Measurements from ENCODE around the gene SERPINB6. TPM values are rescaled to one million over a fixed set of nuclear protein-coding genes. Genes with fewer than 3 reads are reported as not detected.
"Not testable (repeated sequence)": the region's sequence is repeated elsewhere in the genome, so short reads cannot be mapped to it uniquely, and the experiment has no call there.

Gene SERPINB6
- total RNA-seq, 1 experiment from 2014 or later, result 131 TPM

DNA sequence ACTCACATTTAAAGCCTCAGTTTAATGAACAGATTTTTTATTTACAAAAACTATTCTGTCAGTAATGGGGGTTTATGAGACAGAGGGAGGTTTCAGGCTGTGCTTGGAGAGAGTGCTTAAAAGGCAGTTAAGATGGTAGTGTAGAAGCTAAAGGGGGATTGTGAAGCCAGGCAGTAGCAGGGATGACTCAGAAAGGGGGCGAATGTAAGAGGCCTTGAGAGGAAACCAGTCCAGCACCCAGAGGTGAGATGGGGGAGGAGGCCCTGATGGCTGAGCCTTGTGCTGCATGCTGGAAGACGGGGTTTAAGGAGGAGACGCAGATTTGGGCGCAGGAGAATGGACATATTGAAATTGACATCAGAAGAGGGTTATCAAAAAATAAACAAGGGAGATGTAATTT, 61.6 kb downstream of the SERPINB6 start:
- POLR2A ChIA-PET, result no interaction called here
- Histone ChIP-seq H3K36me3 (ENCODE audit: control insufficient read depth, insufficient read depth, low read length) (no peaks in the 10 kb centered on the region), H3K27ac (ENCODE audit: low read length) (no peak overlapping the region), H3K4me3 (ENCODE audit: low read depth in 2 of 2, low read length in 2 of 2) (no peak overlapping the region), H3K4me1 (ENCODE audit: control insufficient read depth, insufficient read depth, low read length) (no peaks in the 10 kb centered on the region), H3K27me3 (ENCODE audit: control insufficient read depth, insufficient read depth, low read length) (no peaks in the 10 kb centered on the region), H3K9me3 (ENCODE audit: control insufficient read depth, insufficient read depth, low read depth, low read length) (no peaks in the 10 kb centered on the region)
- CTCF ChIA-PET, result no interaction called here
- in situ Hi-C loops (cut with HindIII; ENCODE audit: low pct_unique_long_range_greater_than_20kb, low sequenced_read_pairs) (no loop called here), intact Hi-C loops (cut with micrococcal nuclease; ENCODE audit: unreplicated experiment) (no loop called here)
- BruUV-seq (replicated peaks), result no TSS peak
- no peak for DNase-seq (ENCODE audit: low read depth, low spot score)
- TF ChIP-seq POLR2AphosphoS5 (IDR thresholded peaks at IDR 0.05; ENCODE audit: low read depth, low read length), result no peak
- no peak for TF ChIP-seq TCF7L2 (IDR thresholded peaks at IDR 0.05; ENCODE audit: low read depth, low read length)
- TF ChIP-seq SIN3A (IDR thresholded peaks at IDR 0.05; ENCODE audit: borderline replicate concordance, insufficient read depth, low read depth, low read length), result no peak
- TF ChIP-seq, protein P1, sequence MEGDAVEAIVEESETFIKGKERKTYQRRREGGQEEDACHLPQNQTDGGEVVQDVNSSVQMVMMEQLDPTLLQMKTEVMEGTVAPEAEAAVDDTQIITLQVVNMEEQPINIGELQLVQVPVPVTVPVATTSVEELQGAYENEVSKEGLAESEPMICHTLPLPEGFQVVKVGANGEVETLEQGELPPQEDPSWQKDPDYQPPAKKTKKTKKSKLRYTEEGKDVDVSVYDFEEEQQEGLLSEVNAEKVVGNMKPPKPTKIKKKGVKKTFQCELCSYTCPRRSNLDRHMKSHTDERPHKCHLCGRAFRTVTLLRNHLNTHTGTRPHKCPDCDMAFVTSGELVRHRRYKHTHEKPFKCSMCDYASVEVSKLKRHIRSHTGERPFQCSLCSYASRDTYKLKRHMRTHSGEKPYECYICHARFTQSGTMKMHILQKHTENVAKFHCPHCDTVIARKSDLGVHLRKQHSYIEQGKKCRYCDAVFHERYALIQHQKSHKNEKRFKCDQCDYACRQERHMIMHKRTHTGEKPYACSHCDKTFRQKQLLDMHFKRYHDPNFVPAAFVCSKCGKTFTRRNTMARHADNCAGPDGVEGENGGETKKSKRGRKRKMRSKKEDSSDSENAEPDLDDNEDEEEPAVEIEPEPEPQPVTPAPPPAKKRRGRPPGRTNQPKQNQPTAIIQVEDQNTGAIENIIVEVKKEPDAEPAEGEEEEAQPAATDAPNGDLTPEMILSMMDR (IDR thresholded peaks at IDR 0.05), result no peak
- TF ChIP-seq, protein P2, sequence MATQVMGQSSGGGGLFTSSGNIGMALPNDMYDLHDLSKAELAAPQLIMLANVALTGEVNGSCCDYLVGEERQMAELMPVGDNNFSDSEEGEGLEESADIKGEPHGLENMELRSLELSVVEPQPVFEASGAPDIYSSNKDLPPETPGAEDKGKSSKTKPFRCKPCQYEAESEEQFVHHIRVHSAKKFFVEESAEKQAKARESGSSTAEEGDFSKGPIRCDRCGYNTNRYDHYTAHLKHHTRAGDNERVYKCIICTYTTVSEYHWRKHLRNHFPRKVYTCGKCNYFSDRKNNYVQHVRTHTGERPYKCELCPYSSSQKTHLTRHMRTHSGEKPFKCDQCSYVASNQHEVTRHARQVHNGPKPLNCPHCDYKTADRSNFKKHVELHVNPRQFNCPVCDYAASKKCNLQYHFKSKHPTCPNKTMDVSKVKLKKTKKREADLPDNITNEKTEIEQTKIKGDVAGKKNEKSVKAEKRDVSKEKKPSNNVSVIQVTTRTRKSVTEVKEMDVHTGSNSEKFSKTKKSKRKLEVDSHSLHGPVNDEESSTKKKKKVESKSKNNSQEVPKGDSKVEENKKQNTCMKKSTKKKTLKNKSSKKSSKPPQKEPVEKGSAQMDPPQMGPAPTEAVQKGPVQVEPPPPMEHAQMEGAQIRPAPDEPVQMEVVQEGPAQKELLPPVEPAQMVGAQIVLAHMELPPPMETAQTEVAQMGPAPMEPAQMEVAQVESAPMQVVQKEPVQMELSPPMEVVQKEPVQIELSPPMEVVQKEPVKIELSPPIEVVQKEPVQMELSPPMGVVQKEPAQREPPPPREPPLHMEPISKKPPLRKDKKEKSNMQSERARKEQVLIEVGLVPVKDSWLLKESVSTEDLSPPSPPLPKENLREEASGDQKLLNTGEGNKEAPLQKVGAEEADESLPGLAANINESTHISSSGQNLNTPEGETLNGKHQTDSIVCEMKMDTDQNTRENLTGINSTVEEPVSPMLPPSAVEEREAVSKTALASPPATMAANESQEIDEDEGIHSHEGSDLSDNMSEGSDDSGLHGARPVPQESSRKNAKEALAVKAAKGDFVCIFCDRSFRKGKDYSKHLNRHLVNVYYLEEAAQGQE (IDR thresholded peaks at IDR 0.05; ENCODE audit: insufficient read depth in 1 of 2, low read depth in 2 of 2, low read length in 1 of 2), result no peak
- no peak for ATAC-seq

DNA sequence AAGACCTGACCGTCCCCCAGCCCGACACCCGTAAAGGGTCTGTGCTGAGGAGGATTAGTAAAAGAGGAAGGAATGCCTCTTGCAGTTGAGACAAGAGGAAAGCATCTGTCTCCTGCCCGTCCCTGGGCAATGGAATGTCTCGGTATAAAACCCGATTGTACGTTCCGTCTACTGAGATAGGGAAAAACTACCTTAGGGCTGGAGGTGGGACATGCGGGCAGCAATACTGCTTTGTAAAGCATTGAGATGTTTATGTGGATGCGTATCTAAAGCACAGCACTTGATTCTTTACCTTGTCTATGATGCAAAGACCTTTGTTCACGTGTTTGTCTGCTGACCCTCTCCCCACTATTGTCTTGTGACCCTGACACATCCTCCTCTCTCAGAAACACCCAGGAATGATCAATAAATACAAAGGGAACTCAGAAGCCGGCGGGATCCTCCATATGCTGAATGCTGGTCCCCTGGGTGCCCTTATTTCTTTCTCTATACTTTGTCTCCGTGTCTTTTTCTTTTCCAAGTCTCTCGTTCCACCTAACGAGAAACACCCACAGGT, 62.2 kb downstream of the SERPINB6 start:
- CTCF ChIA-PET; H3K27me3 ChIP-seq (ENCODE audit: control insufficient read depth, insufficient read depth, low read length); intact Hi-C loops (cut with micrococcal nuclease; ENCODE audit: unreplicated experiment); H3K4me1 ChIP-seq (ENCODE audit: control insufficient read depth, insufficient read depth, low read length); ATAC-seq; POLR2A ChIA-PET; H3K9me3 ChIP-seq (ENCODE audit: control insufficient read depth, insufficient read depth, low read depth, low read length); H3K27ac ChIP-seq (ENCODE audit: low read length); H3K36me3 ChIP-seq (ENCODE audit: control insufficient read depth, insufficient read depth, low read length); in situ Hi-C loops (cut with HindIII; ENCODE audit: low pct_unique_long_range_greater_than_20kb, low sequenced_read_pairs); DNase-seq (ENCODE audit: low read depth, low spot score); H3K4me3 ChIP-seq (ENCODE audit: low read depth in 2 of 2, low read length in 2 of 2); BruUV-seq (replicated peaks): not testable (repeated sequence)

DNA sequence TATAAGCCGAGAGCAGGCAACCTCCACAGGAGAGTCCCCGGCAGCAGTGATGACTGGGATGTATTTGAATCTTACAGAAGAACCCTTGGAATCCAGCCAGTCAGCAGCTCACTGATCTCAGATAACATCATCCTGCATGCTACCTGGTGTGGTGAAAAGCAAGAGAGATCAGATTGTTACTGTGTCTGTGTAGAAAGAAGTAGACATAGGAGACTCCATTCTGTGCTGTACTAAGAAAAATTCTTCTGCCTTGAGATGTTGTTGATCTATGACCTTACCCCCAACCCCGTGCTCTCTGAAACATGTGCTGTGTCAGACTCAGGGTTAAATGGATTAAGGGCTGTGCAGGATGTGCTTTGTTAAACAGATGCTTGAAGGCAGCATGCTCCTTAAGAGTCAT, 62.9 kb downstream of the SERPINB6 start:
- H3K36me3 ChIP-seq (ENCODE audit: control insufficient read depth, insufficient read depth, low read length); H3K27me3 ChIP-seq (ENCODE audit: control insufficient read depth, insufficient read depth, low read length); H3K27ac ChIP-seq (ENCODE audit: low read length); POLR2A ChIA-PET; ATAC-seq; BruUV-seq (replicated peaks); DNase-seq (ENCODE audit: low read depth, low spot score); intact Hi-C loops (cut with micrococcal nuclease; ENCODE audit: unreplicated experiment); H3K9me3 ChIP-seq (ENCODE audit: control insufficient read depth, insufficient read depth, low read depth, low read length); H3K4me1 ChIP-seq (ENCODE audit: control insufficient read depth, insufficient read depth, low read length); H3K4me3 ChIP-seq (ENCODE audit: low read depth in 2 of 2, low read length in 2 of 2); in situ Hi-C loops (cut with HindIII; ENCODE audit: low pct_unique_long_range_greater_than_20kb, low sequenced_read_pairs): not testable (repeated sequence)
- CTCF ChIA-PET, result interaction anchor here (0.9 kb wide), 1 partner anchor 44 kb away, joined by 3 read pairs; no protein-coding TSS in a partner anchor

DNA sequence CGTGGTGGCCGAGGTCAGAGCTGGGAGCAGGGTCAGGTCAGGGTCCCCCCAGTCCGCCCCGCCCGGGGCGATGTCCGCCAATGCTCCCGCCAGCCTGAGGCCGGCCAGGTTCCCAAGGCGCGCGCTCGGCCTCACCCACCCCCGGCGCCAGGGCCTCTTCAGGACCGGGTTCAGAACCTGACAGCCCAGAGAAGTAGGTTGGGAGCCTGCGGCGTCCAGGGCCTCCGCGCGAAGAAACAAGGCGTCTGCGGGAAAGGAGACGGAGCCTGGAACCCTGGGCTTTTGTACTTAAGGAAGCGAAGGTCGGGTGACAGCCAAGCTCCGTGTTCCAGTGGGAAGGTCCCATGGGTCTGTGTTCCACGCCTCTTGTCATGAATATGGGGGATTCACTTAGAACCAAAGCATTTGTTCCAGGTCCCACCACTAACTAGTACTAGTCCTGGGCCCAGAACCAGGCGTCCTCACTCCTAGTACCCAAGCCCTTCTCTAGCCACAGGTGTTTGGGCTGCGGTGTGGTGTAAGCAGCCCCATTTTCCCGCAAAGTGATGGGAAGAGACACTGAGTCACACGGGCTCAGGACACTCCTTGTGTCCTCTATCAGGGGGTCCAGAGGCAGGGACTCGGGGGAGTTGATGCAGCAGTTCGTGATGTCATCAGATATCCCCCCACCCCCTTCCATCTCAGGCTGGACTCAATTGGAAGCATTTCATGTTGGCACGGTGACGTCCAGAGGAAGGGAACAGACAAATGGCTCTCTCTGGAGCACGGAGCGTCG, 67.8 kb downstream of the SERPINB6 start:
- CTCF ChIA-PET; H3K27ac ChIP-seq (ENCODE audit: low read length); BruUV-seq (replicated peaks); H3K9me3 ChIP-seq (ENCODE audit: control insufficient read depth, insufficient read depth, low read depth, low read length); H3K36me3 ChIP-seq (ENCODE audit: control insufficient read depth, insufficient read depth, low read length); POLR2A ChIA-PET; intact Hi-C loops (cut with micrococcal nuclease; ENCODE audit: unreplicated experiment); H3K4me1 ChIP-seq (ENCODE audit: control insufficient read depth, insufficient read depth, low read length); H3K27me3 ChIP-seq (ENCODE audit: control insufficient read depth, insufficient read depth, low read length); in situ Hi-C loops (cut with HindIII; ENCODE audit: low pct_unique_long_range_greater_than_20kb, low sequenced_read_pairs); DNase-seq (ENCODE audit: low read depth, low spot score): not testable (repeated sequence)
- peak; percentile 80 for ATAC-seq
- H3K4me3 ChIP-seq (ENCODE audit: low read depth in 2 of 2, low read length in 2 of 2), result peak overlapping the region; percentile 58 to 62

DNA sequence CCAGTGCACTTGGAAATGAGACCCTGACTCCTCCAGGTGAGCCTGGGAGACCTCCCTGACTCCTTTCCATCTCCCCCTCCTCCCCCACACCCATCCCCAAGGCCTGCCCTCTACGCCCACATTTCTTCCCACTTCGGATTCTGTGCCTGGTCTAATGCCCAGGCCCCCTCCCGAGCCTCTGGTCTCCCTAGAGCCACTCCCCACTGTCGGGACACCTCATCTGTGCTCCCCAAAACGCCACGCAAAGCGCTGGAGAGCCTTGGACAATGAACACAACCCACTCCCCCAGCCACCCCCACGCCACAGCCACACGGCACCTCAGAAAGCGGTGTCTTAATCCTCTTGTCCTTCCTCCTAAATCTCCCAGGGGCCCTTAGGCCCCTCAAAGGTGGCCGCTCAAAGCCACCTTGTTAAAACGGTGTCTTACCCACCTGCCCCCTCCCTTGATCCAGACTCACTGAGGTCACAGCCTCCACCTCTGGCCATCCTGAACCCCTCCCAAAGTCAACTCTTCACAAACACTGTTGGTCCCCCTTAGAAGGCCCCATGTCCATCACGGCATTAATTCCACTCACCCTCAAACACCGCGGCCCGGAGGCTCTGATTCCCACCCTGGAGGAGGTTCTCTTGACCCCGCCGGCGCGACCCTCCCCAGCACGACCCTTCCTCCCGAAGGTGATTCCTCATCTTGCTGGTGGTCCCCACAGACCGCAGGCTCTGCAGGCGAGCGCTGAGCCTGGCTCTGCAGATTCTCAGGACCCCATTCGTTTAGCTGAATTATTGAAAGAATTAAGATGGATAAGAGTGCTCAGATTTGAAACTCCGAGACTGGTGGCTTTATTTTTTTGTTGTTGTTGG, 69.5 kb downstream of the SERPINB6 start:
- CTCF ChIA-PET, result not testable (repeated sequence)

More for the DNA sequence above, 69.5 kb downstream of the SERPINB6 start:
- H3K36me3 ChIP-seq (ENCODE audit: control insufficient read depth, insufficient read depth, low read length); BruUV-seq (replicated peaks); H3K4me1 ChIP-seq (ENCODE audit: control insufficient read depth, insufficient read depth, low read length); ATAC-seq; DNase-seq (ENCODE audit: low read depth, low spot score); H3K27me3 ChIP-seq (ENCODE audit: control insufficient read depth, insufficient read depth, low read length); POLR2A ChIA-PET; intact Hi-C loops (cut with micrococcal nuclease; ENCODE audit: unreplicated experiment); in situ Hi-C loops (cut with HindIII; ENCODE audit: low pct_unique_long_range_greater_than_20kb, low sequenced_read_pairs); H3K9me3 ChIP-seq (ENCODE audit: control insufficient read depth, insufficient read depth, low read depth, low read length): not testable (repeated sequence)
- H3K27ac ChIP-seq (ENCODE audit: low read length), result 0 out of 2 replicates have a peak overlapping the region, but pooled peaks have one; percentile 26
- H3K4me3 ChIP-seq (ENCODE audit: low read depth in 2 of 2, low read length in 2 of 2), result peak overlapping the region; percentile 58 to 62
